Panc1 (cell line): Measurements from ENCODE around the gene MAPKAP1. TPM values are rescaled to one million over a fixed set of nuclear protein-coding genes. Genes with fewer than 3 reads are reported as not detected.

Experiments used
- ATAC-seq: fragments of 200-7000 bp; cut with Tn5 transposase; 2 replicates; pipeline ENCODE4 v1.9.1; 2020; ENCODE audit warnings: mild to moderate bottlenecking, moderate library complexity
- BruUV-seq: library from RNA; stranded (reverse); fragments of 400-500 nt; replicated peaks from 2 replicates; lab custom pipeline; 2021; lab: Mats Ljungman, UMichigan
- CTCF ChIA-PET: fragments of 300-600 bp; sonication (Branson Sonifier 250); formaldehyde crosslinking; loops from one replicate; lab custom pipeline; 2022; ENCODE audit warnings: antibody characterized with exemption; lab: Charles Lee
- POLR2A ChIA-PET: fragments of 300-600 bp; sonication (Branson Sonifier 250); formaldehyde crosslinking; loops from one replicate; lab custom pipeline; 2022; ENCODE audit warnings: antibody characterized with exemption; lab: Charles Lee
- DNase-seq: peaks from one replicate; pipeline ENCODE4 v3.0.0-alpha.2; 2010; ENCODE audit warnings: low read depth, low spot score
- H3K27ac ChIP-seq: 2 replicates; pipeline ENCODE4 v1.5.1; 2011; ENCODE audit warnings: mild to moderate bottlenecking, low read length, inconsistent platforms
- H3K27me3 ChIP-seq: fragments of 200-500 bp; sonication (Bioruptor generic); 2 replicates; pipeline ENCODE4 v1.6.0; 2014; ENCODE audit warnings: low read length, inconsistent platforms; ENCODE audit not compliant: control insufficient read depth, insufficient read depth
- H3K36me3 ChIP-seq: fragments of 200-500 bp; sonication (Bioruptor generic); 2 replicates; pipeline ENCODE4 v1.5.1; 2014; ENCODE audit warnings: inconsistent platforms, mild to moderate bottlenecking, low read length, moderate library complexity; ENCODE audit not compliant: control insufficient read depth, insufficient read depth
- H3K4me1 ChIP-seq: 2 replicates; pipeline ENCODE4 v1.5.1; 2011; ENCODE audit warnings: inconsistent platforms, mild to moderate bottlenecking, low read length, moderate library complexity; ENCODE audit not compliant: control insufficient read depth, insufficient read depth
- H3K4me3 ChIP-seq, 2 experiments: 2 replicates each; pipeline ENCODE4 v1.5.1; 2011 to 2012; ENCODE audit warnings: low read depth in 2 of 2, low read length in 2 of 2, mild to moderate bottlenecking in 2 of 2, inconsistent platforms in 1 of 2, moderate library complexity in 1 of 2
- H3K9me3 ChIP-seq: fragments of 200-500 bp; sonication (Bioruptor generic); 2 replicates; pipeline ENCODE4 v1.5.1; 2014; ENCODE audit warnings: low read depth, mild to moderate bottlenecking, inconsistent platforms, low read length, moderate library complexity; ENCODE audit not compliant: control insufficient read depth, insufficient read depth
- CTCF ChIP-seq: fragments of 450-650 bp; IDR thresholded peaks from 2 replicates; pipeline ENCODE4 v1.5.1; 2017; ENCODE audit warnings: mild to moderate bottlenecking
- POLR2AphosphoS5 ChIP-seq: IDR thresholded peaks from 2 replicates; pipeline ENCODE4 v1.6.1; 2012; ENCODE audit warnings: mild to moderate bottlenecking, low read depth, low read length, moderate library complexity
- REST ChIP-seq, 2 experiments: IDR thresholded peaks; 2 replicates each; pipeline ENCODE4 v1.6.1; 2011 to 2012; ENCODE audit warnings: low read depth in 2 of 2, control low read depth in 1 of 2, low read length in 1 of 2, mild to moderate bottlenecking in 1 of 2, moderate library complexity in 1 of 2; ENCODE audit not compliant: insufficient read depth in 1 of 2
- SIN3A ChIP-seq: IDR thresholded peaks from 2 replicates; pipeline ENCODE4 v1.6.1; 2012; ENCODE audit warnings: low read depth, mild to moderate bottlenecking, low read length, moderate library complexity, borderline replicate concordance; ENCODE audit not compliant: insufficient read depth
- TCF7L2 ChIP-seq: IDR thresholded peaks from 2 replicates; pipeline ENCODE4 v1.6.1; 2011; ENCODE audit warnings: mild to moderate bottlenecking, low read depth, low read length, inconsistent platforms
- in situ Hi-C: cut with HindIII; loops from 2 replicates; pipeline ENCODE4 v1.10.0; 2016; ENCODE audit warnings: low sequenced_read_pairs, low pct_unique_long_range_greater_than_20kb
- intact Hi-C: fragments of 100-400 bp; cut with micrococcal nuclease; formaldehyde crosslinking; loops from one replicate; pipeline ENCODE4 v1.10.0; 2022; ENCODE audit not compliant: unreplicated experiment
- total RNA-seq: library from RNA; stranded (reverse); gene quantifications from one replicate; pipeline ENCODE4 v1.2.1, GENCODE V29; 2021; ENCODE audit not compliant: unreplicated experiment

The MAPKAP1 gene
- total RNA-seq, 1 experiment from 2014 or later = 72.7 TPM

GRCh38 chr9:125475385-125475784 is 231.6 kb downstream of the MAPKAP1 start:
- ChIA-PET POLR2A (no interaction called here), CTCF (no interaction called here)
- H3K9me3 ChIP-seq = no peaks in the 10 kb centered on the region
- BruUV-seq = no TSS peak
- intact Hi-C loops = no loop called here
- H3K36me3 ChIP-seq = no peaks in the 10 kb centered on the region
- TF ChIP-seq TCF7L2 (no peak), POLR2AphosphoS5 (no peak), REST (IDR thresholded peaks at IDR 0.05; ENCODE audit: insufficient read depth in 1 of 2, low read depth in 2 of 2, low read length in 1 of 2) (no peak), SIN3A (no peak), CTCF (no peak)
- H3K27ac ChIP-seq = no peak overlapping the region
- in situ Hi-C loops = no loop called here
- ATAC-seq (no peak), DNase-seq (no peak)
- no peak overlapping the region for H3K4me3 ChIP-seq
- no peaks in the 10 kb centered on the region; the same call in none of the 2 replicates for H3K4me1 ChIP-seq
- H3K27me3 ChIP-seq = no peaks in the 10 kb centered on the region

- Histone ChIP-seq H3K9me3 (no peaks in the 10 kb centered on the region), H3K27me3 (no peaks in the 10 kb centered on the region), H3K4me1 (no peaks in the 10 kb centered on the region; the same call in none of the 2 replicates), H3K27ac (no peak overlapping the region), H3K4me3 (no peak overlapping the region), H3K36me3 (no peaks in the 10 kb centered on the region)
- CTCF ChIA-PET = interaction anchor here (0.6 kb wide), 1 partner anchor 40 kb away, joined by 7 read pairs; no protein-coding TSS in a partner anchor
- no TSS peak for BruUV-seq
- in situ Hi-C loops (no loop called here), intact Hi-C loops (no loop called here)
- TF ChIP-seq POLR2AphosphoS5 (no peak), CTCF (no peak)
- DNase-seq = no peak
- POLR2A ChIA-PET = interaction anchor here (0.7 kb wide), 1 partner anchor 392 kb away, joined by 10 read pairs; no protein-coding TSS in a partner anchor
- no peak for ATAC-seq
Measured at GRCh38 chr9:125472926-125473701, 233.9 kb downstream of the MAPKAP1 start.
